HepG2 (cell line): ENCODE data around the gene MTR. TPM values are rescaled to one million over a fixed set of nuclear protein-coding genes. Genes with fewer than 3 reads are reported as not detected.

Experiments
- ATF7-NPFF ChIP-seq: sonication (generic); formaldehyde crosslinking; IDR thresholded peaks from 2 replicates; pipeline ENCODE4 v1.8.1; 2023; ENCODE audit warnings: mild to moderate bottlenecking, low read depth, missing genetic modification reagents, moderate library complexity
- CBFB ChIP-seq: sonication (generic); formaldehyde crosslinking; IDR thresholded peaks from 2 replicates; pipeline ENCODE4 v1.4.0; 2020; ENCODE audit warnings: missing genetic modification reagents
- FOSL1 ChIP-seq: sonication (generic); formaldehyde crosslinking; IDR thresholded peaks from 2 replicates; pipeline ENCODE4 v1.9.0; 2021; ENCODE audit warnings: missing genetic modification reagents, borderline replicate concordance
- JDP2 ChIP-seq: sonication (generic); formaldehyde crosslinking; IDR thresholded peaks from 2 replicates; pipeline ENCODE4 v1.8.1; 2022; ENCODE audit warnings: missing genetic modification reagents, borderline replicate concordance
- KMT2B ChIP-seq: IDR thresholded peaks from 2 replicates; pipeline ENCODE4 v1.6.1; 2016; ENCODE audit warnings: missing genetic modification reagents, missing compliant biosample characterization
- PCBP2 ChIP-seq: fragments of 200-400 bp; formaldehyde crosslinking; optimal IDR thresholded peaks from 2 replicates; pipeline ENCODE3; 2018; ENCODE audit warnings: low read length, low read depth; ENCODE audit not compliant: poor library complexity, severe bottlenecking
- PHF20 ChIP-seq: sonication (generic); formaldehyde crosslinking; IDR thresholded peaks from 2 replicates; pipeline ENCODE4 v1.5.0; 2020; ENCODE audit warnings: mild to moderate bottlenecking, missing genetic modification reagents
- TMF1 ChIP-seq: sonication (generic); formaldehyde crosslinking; IDR thresholded peaks from 2 replicates; pipeline ENCODE4 v1.8.1; 2022; ENCODE audit warnings: low read depth, missing genetic modification reagents
- ZMAT3 ChIP-seq: sonication (generic); formaldehyde crosslinking; conservative IDR thresholded peaks from 2 replicates; pipeline ENCODE4 v1.7.0; 2021; ENCODE audit warnings: missing genetic modification reagents
- ZNF124 ChIP-seq: sonication (generic); formaldehyde crosslinking; IDR thresholded peaks from 2 replicates; pipeline ENCODE4 v1.4.0; 2020; ENCODE audit warnings: missing genetic modification reagents
- ZNF136 ChIP-seq: sonication (generic); formaldehyde crosslinking; IDR thresholded peaks from 2 replicates; pipeline ENCODE4 v1.8.1; 2022; ENCODE audit warnings: low read depth, mild to moderate bottlenecking, moderate library complexity, missing genetic modification reagents
- ZNF225 ChIP-seq: sonication (generic); formaldehyde crosslinking; IDR thresholded peaks from 2 replicates; pipeline ENCODE4 v1.4.0; 2020; ENCODE audit warnings: mild to moderate bottlenecking, missing genetic modification reagents
- ZNF263 ChIP-seq: sonication (generic); formaldehyde crosslinking; IDR thresholded peaks from 2 replicates; pipeline ENCODE4 v1.4.0; 2020; ENCODE audit warnings: missing genetic modification reagents
- ZNF678 ChIP-seq: sonication (generic); formaldehyde crosslinking; IDR thresholded peaks from 2 replicates; pipeline ENCODE4 v1.4.0; 2020; ENCODE audit warnings: mild to moderate bottlenecking, missing genetic modification reagents
- polyA plus RNA-seq, 8 experiments: library from polyadenylated mRNA; depleted of rRNA in 3 of 8; stranded (reverse) in 7 of 8; unstranded in 1 of 8; fragments of >200 nt; fragmentation: Illumina TruSeq in 4 of 8; extraction: Trizol in 4 of 8; gene quantifications; 2 replicates each; pipeline versions ENCODE4 v1.2.1 to v1.2.3, GENCODE V29; 2011 to 2016; ENCODE audit warnings: low read depth in 4 of 8, missing spikeins in 1 of 8, mixed read lengths in 1 of 8; ENCODE audit not compliant: insufficient read depth in 1 of 8
- total RNA-seq, 5 experiments: library from RNA; depleted of rRNA; stranded (reverse); fragments of >200 nt; fragmentation: Illumina TruSeq; extraction: Trizol; gene quantifications; 2 replicates each; pipeline ENCODE4 v1.2.3, GENCODE V29; 2016; ENCODE audit warnings: low read depth in 1 of 5
- TF ChIP-seq, protein P1 (sequence below): sonication (generic); formaldehyde crosslinking; IDR thresholded peaks from 2 replicates; pipeline ENCODE4 v1.8.1; 2023; ENCODE audit warnings: missing genetic modification reagents, inconsistent platforms, borderline replicate concordance
- TF ChIP-seq, protein P2 (sequence below), 2 experiments: fragments of 450-650 bp in 1 of 2; sonication (generic) in 1 of 2; formaldehyde crosslinking in 1 of 2; IDR thresholded peaks; 2 replicates each; pipeline versions ENCODE4 v1.6.1 to v1.8.0; 2016 to 2022; ENCODE audit warnings: antibody characterized with exemption in 1 of 2, mild to moderate bottlenecking in 1 of 2, missing genetic modification reagents in 1 of 2
- TF ChIP-seq, protein P3 (sequence below): sonication (generic); formaldehyde crosslinking; IDR thresholded peaks from 2 replicates; pipeline ENCODE4 v1.5.1; 2020; ENCODE audit warnings: missing genetic modification reagents, mild to moderate bottlenecking, borderline replicate concordance
- TF ChIP-seq, protein P4 (sequence below): sonication (generic); formaldehyde crosslinking; IDR thresholded peaks from 2 replicates; pipeline ENCODE4 v1.5.0; 2020; ENCODE audit warnings: missing genetic modification reagents

Gene MTR
- total and polyA plus RNA-seq, 2 of the 13 experiments (the other 11 are each of a cell fraction or from before 2014, with no cell fraction given): 16.3 to 36.1 TPM

DNA sequence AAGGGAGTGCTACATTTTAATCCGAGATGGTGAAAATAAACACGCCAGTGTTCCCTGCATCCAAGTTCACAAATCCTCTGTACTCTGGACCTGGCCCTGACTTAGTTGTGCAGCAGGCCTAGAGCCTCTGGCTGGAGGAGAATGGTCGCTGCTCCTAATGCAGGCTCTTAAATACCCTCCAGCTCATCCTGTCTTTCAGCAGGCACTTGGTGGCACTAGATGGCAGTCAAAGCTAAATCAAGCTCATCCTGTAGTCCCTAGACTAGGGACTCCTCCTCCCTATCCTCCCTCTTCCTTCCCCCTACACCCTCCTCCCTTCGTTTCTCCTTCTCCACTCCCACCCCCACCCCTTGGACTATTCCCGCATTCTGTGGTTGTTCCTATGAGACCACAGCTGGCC, 41.6 kb upstream of the MTR start (continued):
- TF ChIP-seq, protein P1, sequence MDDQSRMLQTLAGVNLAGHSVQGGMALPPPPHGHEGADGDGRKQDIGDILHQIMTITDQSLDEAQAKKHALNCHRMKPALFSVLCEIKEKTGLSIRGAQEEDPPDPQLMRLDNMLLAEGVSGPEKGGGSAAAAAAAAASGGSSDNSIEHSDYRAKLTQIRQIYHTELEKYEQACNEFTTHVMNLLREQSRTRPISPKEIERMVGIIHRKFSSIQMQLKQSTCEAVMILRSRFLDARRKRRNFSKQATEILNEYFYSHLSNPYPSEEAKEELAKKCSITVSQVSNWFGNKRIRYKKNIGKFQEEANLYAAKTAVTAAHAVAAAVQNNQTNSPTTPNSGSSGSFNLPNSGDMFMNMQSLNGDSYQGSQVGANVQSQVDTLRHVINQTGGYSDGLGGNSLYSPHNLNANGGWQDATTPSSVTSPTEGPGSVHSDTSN (CRISPR knock-in tag): no peak
- no peak for TF ChIP-seq ZMAT3 (CRISPR knock-in tag)
- TF ChIP-seq, protein P2, sequence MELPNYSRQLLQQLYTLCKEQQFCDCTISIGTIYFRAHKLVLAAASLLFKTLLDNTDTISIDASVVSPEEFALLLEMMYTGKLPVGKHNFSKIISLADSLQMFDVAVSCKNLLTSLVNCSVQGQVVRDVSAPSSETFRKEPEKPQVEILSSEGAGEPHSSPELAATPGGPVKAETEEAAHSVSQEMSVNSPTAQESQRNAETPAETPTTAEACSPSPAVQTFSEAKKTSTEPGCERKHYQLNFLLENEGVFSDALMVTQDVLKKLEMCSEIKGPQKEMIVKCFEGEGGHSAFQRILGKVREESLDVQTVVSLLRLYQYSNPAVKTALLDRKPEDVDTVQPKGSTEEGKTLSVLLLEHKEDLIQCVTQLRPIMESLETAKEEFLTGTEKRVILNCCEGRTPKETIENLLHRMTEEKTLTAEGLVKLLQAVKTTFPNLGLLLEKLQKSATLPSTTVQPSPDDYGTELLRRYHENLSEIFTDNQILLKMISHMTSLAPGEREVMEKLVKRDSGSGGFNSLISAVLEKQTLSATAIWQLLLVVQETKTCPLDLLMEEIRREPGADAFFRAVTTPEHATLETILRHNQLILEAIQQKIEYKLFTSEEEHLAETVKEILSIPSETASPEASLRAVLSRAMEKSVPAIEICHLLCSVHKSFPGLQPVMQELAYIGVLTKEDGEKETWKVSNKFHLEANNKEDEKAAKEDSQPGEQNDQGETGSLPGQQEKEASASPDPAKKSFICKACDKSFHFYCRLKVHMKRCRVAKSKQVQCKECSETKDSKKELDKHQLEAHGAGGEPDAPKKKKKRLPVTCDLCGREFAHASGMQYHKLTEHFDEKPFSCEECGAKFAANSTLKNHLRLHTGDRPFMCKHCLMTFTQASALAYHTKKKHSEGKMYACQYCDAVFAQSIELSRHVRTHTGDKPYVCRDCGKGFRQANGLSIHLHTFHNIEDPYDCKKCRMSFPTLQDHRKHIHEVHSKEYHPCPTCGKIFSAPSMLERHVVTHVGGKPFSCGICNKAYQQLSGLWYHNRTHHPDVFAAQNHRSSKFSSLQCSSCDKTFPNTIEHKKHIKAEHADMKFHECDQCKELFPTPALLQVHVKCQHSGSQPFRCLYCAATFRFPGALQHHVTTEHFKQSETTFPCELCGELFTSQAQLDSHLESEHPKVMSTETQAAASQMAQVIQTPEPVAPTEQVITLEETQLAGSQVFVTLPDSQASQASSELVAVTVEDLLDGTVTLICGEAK (IDR thresholded peaks at IDR 0.05): no peak
- TF ChIP-seq, protein P2 (CRISPR knock-in tag; IDR thresholded peaks at IDR 0.05): no peak
- no peak for TF ChIP-seq TMF1 (CRISPR knock-in tag)
- TF ChIP-seq ZNF225 (CRISPR knock-in tag): no peak
- TF ChIP-seq, protein P3, sequence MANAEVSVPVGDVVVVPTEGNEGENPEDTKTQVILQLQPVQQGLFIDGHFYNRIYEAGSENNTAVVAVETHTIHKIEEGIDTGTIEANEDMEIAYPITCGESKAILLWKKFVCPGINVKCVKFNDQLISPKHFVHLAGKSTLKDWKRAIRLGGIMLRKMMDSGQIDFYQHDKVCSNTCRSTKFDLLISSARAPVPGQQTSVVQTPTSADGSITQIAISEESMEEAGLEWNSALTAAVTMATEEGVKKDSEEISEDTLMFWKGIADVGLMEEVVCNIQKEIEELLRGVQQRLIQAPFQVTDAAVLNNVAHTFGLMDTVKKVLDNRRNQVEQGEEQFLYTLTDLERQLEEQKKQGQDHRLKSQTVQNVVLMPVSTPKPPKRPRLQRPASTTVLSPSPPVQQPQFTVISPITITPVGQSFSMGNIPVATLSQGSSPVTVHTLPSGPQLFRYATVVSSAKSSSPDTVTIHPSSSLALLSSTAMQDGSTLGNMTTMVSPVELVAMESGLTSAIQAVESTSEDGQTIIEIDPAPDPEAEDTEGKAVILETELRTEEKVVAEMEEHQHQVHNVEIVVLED (CRISPR knock-in tag): no peak
- no peak for TF ChIP-seq CBFB (CRISPR knock-in tag)
- no peak for TF ChIP-seq PHF20
- TF ChIP-seq ZNF263: peak; percentile 99
- TF ChIP-seq, protein P4, sequence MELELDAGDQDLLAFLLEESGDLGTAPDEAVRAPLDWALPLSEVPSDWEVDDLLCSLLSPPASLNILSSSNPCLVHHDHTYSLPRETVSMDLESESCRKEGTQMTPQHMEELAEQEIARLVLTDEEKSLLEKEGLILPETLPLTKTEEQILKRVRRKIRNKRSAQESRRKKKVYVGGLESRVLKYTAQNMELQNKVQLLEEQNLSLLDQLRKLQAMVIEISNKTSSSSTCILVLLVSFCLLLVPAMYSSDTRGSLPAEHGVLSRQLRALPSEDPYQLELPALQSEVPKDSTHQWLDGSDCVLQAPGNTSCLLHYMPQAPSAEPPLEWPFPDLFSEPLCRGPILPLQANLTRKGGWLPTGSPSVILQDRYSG (CRISPR knock-in tag): no peak
- TF ChIP-seq ATF7-NPFF (CRISPR knock-in tag): no peak
- no peak for TF ChIP-seq KMT2B
- TF ChIP-seq ZNF678 (CRISPR knock-in tag): no peak
- TF ChIP-seq ZNF124: no peak
- no peak for TF ChIP-seq FOSL1
- TF ChIP-seq JDP2 (CRISPR knock-in tag): no peak
- TF ChIP-seq PCBP2: peak; percentile 67
- no peak for TF ChIP-seq ZNF136 (CRISPR knock-in tag)
